ENCODE data around the gene HSD17B12. TPM values are rescaled to one million over a fixed set of nuclear protein-coding genes. Genes with fewer than 3 reads are reported as not detected.
A peak's percentile ranks its signal among the peaks of the same experiment; 100 is the strongest.

HSD17B12 gene
- total RNA-seq, 1 donor = 76.5 TPM

DNA sequence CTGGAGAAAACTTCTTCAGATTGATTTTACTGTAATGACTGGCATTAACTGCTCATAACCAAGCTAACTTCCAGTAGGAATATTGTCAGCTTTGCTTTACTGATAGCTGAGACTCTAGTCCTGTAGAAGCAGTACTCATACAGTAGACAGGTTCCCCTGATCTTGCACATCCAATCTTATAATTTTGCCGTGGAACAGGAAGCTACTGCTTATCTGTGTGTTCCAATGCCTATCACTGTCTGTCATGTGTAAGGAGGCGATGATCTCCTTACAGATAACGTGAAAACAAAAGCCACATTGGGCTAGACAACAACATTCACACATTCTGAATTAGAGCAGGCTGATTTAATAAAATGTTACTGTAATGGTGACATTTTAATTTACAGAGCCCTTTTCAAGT is 13.2 kb downstream of the HSD17B12 start:
- no peak overlapping the region for H3K4me3 ChIP-seq (ENCODE audit: low read depth, low read length)
- no peak for TF ChIP-seq CTCF (IDR thresholded peaks at IDR 0.05; ENCODE audit: insufficient read depth, low read length)

DNA sequence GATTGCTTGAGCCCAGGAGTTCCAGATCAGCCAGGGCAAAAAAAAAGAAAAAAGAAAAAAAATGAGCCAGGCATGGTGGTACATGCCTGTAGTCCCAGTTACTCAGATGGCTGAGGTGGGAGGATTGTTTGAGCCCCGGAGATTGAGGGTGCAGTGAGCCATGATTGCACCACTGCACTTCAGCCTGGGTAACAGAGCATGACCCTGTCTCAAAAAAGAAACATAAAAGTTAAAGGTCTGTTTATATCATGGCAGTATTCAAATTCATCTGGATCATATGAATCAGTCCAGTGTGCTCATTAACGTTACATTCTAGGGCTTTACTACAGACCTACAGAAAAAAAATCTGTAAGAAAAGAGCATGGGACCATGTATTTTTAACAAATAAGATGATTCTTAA is 13.9 kb downstream of the HSD17B12 start:
- H3K4me3 ChIP-seq (ENCODE audit: low read depth, low read length) = no peak overlapping the region
- TF ChIP-seq CTCF (IDR thresholded peaks at IDR 0.05; ENCODE audit: insufficient read depth, low read length) = no peak
- DNase-seq (ENCODE audit: low read depth) = no peak

More for the DNA sequence above, 13.2 kb downstream of the HSD17B12 start:
- DNase-seq (ENCODE audit: low read depth) = no peak

- no peak for TF ChIP-seq CTCF (IDR thresholded peaks at IDR 0.05; ENCODE audit: insufficient read depth, low read length)
- H3K4me3 ChIP-seq (ENCODE audit: low read depth, low read length) = no peak overlapping the region
- DNase-seq (ENCODE audit: low read depth) = peak; percentile 10
These were observed 17.1 kb downstream of the HSD17B12 start for GRCh38 chr11:43697679-43698078.

- TF ChIP-seq CTCF (IDR thresholded peaks at IDR 0.05; ENCODE audit: insufficient read depth, low read length) = no peak
- DNase-seq (ENCODE audit: low read depth) = no peak
- H3K4me3 ChIP-seq (ENCODE audit: low read depth, low read length) = no peak overlapping the region
These were observed 19.3 kb downstream of the HSD17B12 start for GRCh38 chr11:43699870-43700269.

- DNase-seq (ENCODE audit: low read depth) = no peak
- no peak for TF ChIP-seq CTCF (IDR thresholded peaks at IDR 0.05; ENCODE audit: insufficient read depth, low read length)
- no peak overlapping the region for H3K4me3 ChIP-seq (ENCODE audit: low read depth, low read length)
These were observed 26.1 kb downstream of the HSD17B12 start for GRCh38 chr11:43706631-43707030.

GRCh38 chr11:43708776-43709175 is 28.2 kb downstream of the HSD17B12 start:
- peak; percentile 33 for TF ChIP-seq CTCF (IDR thresholded peaks at IDR 0.05; ENCODE audit: insufficient read depth, low read length)
- no peak for DNase-seq (ENCODE audit: low read depth)
- H3K4me3 ChIP-seq (ENCODE audit: low read depth, low read length) = no peak overlapping the region

- no peak for DNase-seq (ENCODE audit: low read depth)
- no peak for TF ChIP-seq CTCF (IDR thresholded peaks at IDR 0.05; ENCODE audit: insufficient read depth, low read length)
- no peak overlapping the region for H3K4me3 ChIP-seq (ENCODE audit: low read depth, low read length)
These were observed 29.2 kb downstream of the HSD17B12 start for GRCh38 chr11:43709689-43710088.

All from fibroblast of the aortic adventitia (primary cell).